Fibroblast of skin of left quadriceps (primary cell): ENCODE results near the gene PCGF1.

Source experiments
- DNase-seq, 2 experiments: peaks; one replicate each; pipeline ENCODE4 v3.0.0-alpha.2; 2013; ENCODE audit warnings: low read depth in 2 of 2

PCGF1 gene

DNA sequence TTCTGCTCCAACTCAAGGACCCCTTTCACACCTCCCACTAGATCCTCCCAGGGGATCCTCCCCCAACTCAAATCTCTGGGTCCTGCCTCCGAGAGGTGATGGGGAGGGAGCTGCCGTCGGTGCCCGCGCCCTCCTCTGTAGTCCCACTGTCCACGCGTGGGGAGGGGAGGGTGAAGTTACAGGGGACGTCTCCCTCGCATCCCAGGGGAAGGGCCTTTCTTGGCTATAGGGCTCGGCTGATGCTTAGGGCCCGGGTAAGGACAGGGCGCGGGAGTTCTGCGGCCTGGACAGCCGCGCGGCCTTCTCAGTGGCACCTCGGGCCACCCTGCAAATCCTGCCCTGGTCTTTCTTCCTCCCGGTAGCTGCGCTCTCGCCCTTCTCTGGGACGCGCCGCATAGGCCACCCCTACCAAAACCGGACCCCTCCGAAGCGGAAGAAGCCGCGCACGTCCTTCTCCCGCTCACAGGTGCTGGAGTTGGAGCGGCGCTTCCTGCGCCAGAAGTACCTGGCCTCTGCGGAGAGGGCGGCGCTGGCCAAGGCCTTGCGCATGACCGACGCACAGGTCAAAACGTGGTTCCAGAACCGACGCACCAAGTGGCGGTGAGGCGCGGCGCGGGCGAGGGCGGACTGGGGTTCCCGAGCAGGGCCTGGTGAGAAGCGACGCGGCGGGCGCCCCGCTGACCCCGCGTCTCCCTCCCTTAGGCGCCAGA is 7.9 kb upstream of the PCGF1 start:
- no peak for DNase-seq

GRCh38 chr2:74514368-74515270 is 7.1 kb upstream of the PCGF1 start, which contains the start of gene TLX2:
TLX2 (plus strand) TSS chr2:74514450; CDS start chr2:74514807, 357 bp downstream.
- DNase-seq = no peak

DNA sequence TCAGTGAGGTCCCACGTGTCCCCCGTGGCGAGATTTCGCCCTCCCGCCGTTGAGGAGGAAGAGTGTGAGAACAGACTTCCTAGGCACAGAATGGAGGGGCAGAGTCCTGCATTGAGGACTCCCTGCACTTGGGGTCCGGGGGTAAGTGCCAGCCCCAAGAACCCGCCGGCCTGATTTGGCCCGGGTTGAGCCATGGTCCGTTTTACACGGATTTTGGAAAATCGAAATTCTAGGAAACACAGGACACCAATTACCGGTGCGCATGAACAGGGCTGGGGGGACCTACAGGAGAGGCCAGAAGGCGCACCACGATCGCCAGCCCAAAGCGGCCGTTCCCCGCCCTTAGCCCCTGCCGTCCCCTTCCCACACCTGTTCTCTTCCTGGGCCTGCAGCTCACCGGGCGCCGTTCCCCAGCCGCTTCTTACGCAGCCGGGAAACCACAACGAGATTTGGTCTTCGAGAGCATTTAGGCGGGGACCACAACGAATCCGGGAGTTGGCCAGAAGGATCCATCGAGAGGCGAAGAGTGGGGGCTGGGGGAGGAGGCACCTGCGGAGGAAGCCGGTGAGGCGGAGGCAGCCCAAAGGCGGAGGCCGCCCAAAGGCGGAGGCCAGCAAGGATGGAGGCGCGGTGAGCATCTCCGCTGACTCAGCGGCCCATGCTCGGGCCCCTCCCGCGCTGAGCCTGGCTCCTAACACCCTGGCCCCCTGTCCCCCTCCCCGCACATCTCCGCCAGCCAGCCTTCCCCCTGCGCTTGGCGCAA is 6.3 kb upstream of the PCGF1 start:
- no peak for DNase-seq

DNA sequence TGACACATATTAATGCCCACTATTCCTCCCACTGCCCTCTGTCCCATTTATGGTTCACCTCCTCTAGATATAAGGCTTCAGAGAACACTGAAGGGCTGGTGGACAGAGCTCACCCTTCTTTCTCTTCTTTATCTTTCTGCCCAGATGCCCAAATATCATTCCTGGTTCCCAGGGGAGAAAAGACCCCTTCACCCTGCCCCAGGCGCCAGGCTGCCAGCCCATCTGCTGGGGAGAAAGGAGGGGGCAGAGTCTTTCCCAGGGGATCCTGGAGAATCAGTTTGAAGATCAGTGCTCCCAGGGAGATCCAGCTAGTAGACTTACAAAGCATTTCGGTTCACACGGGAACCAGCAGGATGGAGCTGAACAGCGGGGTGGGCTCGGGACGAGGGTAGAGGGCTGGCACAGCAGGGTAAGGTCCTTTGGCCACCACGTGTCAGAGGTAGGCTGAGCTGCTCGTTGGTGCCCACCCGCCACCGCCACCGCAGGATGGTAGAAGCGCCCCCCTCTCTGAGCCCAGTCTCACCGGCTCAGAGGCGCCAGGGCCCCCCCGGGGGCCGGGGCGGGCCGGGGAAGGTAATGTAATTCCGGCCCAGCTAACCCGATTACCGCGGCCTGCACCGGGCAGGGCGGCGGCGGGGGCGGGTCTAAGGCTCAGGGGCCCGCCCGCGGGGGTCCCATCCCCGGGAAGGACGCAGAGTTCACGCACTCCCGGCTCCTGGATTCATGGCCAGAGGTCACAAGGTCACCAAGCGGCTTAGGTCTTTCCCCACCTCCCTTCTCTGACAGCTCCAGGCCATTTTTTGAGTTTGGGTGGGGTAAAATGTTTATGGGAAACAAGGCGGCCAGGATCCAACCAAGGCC is 5.5 kb upstream of the PCGF1 start:
- no peak for DNase-seq

- DNase-seq = no peak
Observed at GRCh38 chr2:74511104-74511989, 3.9 kb upstream of the PCGF1 start.

DNA sequence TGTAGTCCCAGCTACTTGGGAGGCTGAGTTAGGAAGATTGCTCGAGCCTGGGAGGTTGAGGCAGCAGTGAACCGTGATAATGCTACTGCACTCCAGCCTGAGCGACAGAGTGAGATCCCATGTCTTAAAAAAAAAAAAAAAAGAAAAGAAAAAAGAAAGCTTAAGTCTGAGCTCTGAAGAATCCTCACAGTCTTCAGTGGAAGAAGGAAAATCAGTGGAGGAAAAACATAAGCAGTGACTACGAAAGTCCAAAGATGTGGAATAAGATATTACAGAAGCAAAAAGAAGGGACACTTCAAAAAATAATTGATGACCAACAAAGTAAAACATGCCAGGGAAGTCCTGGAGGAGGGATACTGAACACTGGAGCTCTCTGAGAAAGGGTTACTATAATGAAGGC is 2.8 kb upstream of the PCGF1 start:
- DNase-seq = no peak

GRCh38 chr2:74507926-74508520 is 528 bp upstream of the PCGF1 start:
- DNase-seq = peak; percentile 82

GRCh38 chr2:74505448-74506246 is 1.8 kb downstream of the PCGF1 start:
- DNase-seq = no peak

- no peak for DNase-seq
Observed at GRCh38 chr2:74504591-74504990, 2.9 kb downstream of the PCGF1 start.

GRCh38 chr2:74503506-74504475 is 3.7 kb downstream of the PCGF1 start:
- DNase-seq = no peak

- DNase-seq = peak in 1 of 2 experiments; percentile 41
Observed at GRCh38 chr2:74502720-74503505, 4.6 kb downstream of the PCGF1 start.

DNA sequence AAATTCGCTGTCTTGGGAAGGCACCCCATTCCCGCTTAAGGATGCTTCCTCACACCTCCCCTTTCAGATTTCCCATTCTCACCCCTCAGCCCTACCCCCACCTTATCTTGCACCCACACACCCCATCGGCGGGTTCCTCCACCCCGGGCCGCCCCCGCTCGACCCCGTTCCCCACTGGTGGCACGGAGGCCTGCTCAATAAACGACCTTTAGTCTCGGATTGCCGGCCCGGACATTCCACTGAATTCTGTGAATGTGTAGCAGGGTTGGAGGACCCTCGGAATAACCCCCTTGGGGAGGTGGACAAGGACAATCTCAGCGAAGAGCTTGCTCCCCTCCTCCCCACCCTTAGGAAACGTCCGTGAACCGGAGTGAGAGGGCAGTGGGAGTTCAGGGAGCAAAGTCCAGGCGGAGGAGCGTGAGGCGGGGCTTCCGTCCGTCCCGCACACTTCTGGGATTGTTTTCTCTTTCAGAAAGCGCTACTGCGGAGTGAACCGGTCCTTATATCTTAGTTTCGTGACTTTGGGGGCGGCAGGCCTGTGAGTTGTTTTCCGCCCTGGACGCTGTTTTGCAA is 5.3 kb downstream of the PCGF1 start:
- DNase-seq = no peak

DNA sequence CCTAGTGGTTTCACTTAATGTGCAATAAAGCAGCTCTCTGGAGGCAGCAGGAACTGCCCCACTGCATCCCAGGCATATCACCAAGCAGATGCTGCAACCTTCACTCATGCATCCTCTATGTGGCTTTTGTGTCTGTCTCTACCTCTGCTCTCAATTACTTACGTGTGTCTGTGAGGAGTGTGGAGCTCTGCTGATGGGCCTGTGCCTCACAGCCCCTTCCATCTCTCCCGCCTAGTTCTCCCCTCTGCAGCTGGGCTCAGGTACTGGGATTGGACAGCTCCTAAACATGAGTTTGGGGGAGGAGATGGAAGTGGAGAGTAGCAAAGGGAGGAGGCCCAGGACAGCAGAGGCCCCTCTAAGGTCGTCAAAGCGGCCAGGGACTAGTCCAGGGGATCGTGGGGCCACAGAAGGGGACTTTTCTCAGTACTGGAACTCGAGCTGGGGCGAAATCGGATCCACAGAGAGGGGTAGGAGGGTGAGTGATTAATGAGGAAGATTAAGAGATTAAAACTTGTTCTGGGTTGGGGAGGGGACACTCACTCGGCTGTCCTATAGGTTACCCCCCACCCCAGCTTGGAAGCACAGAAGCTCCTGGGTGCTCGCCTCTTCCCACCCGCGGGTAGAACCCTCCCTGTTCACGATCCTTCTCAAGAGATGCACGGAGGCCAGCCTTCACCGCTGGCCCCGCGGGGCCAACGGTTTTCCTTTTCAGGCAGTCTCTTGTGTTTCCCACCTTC is 6.0 kb downstream of the PCGF1 start:
- DNase-seq = no peak

DNA sequence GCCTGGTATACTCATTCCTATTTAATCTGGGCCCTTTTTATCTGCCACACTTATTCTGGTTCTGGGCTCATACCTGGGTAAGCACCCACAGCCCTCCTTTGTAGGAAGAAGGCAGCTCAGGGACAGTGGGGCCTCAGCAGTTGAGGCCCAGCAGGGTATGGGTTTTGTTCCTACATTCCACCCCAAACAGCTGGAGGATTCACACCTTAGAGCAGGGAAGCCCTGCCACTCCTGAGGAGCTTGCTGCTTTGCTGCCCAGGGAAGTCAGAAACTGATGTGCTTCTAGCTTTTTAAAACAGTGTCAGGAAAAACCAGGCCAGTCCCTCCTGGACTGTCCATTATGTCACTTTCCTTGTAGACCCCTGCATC is 6.9 kb downstream of the PCGF1 start:
- no peak for DNase-seq

GRCh38 chr2:74499940-74500577 is 7.4 kb downstream of the PCGF1 start:
- no peak for DNase-seq
